HEK293 (cell line): ENCODE measurements around the gene NAV2.
A peak's percentile ranks its signal among the peaks of the same experiment; 100 is the strongest.

Experiments used
- CTCF ChIA-PET: fragments of 350-600 bp; formaldehyde crosslinking; extraction: SDS; loops from one replicate; lab custom pipeline; 2021; ENCODE audit warnings: antibody characterized with exemption; lab: Yijun Ruan, JAX
- POLR2A ChIA-PET: fragments of 300-600 bp; formaldehyde crosslinking; extraction: SDS; loops from one replicate; lab custom pipeline; 2020; ENCODE audit warnings: antibody characterized with exemption, inconsistent platforms; lab: Yijun Ruan, JAX
- H3K27ac ChIP-seq: fragments of 200-500 bp; sonication (Bioruptor generic); 2 replicates; pipeline ENCODE4 v1.5.1; 2014; ENCODE audit warnings: low read depth, low read length, control low read depth, inconsistent platforms; ENCODE audit errors: extremely low read depth
- H3K36me3 ChIP-seq, 2 experiments: fragments of 200-500 bp in 1 of 2; sonication (Bioruptor generic) in 1 of 2; 1 replicate in 1 of 2; 2 replicates in 1 of 2; pipeline ENCODE4 v1.5.1; 2014 to 2017; ENCODE audit warnings: inconsistent platforms in 2 of 2, low read length in 2 of 2; ENCODE audit not compliant: control insufficient read depth in 2 of 2, insufficient read depth in 1 of 2
- H3K4me1 ChIP-seq: fragments of 200-500 bp; sonication (Bioruptor generic); 2 replicates; pipeline ENCODE4 v1.5.1; 2014; ENCODE audit warnings: mild to moderate bottlenecking, low read length, inconsistent platforms; ENCODE audit not compliant: control insufficient read depth, insufficient read depth
- H3K4me3 ChIP-seq: 2 replicates; pipeline ENCODE4 v1.5.1; 2011; ENCODE audit warnings: low read depth, mild to moderate bottlenecking, control low read depth, low read length, moderate library complexity
- H3K9me3 ChIP-seq: fragments of 200-500 bp; sonication (Bioruptor generic); 2 replicates; pipeline ENCODE4 v1.5.1; 2014; ENCODE audit warnings: low read depth, low read length, inconsistent platforms; ENCODE audit not compliant: control insufficient read depth, insufficient read depth
- EGR2 ChIP-seq: fragments of 450-650 bp; formaldehyde crosslinking; IDR thresholded peaks from 2 replicates; pipeline ENCODE4 v1.5.1; 2016; ENCODE audit warnings: low read depth, missing biosample characterization, missing genetic modification characterization
- FEZF1 ChIP-seq: fragments of 450-650 bp; formaldehyde crosslinking; IDR thresholded peaks from 2 replicates; pipeline ENCODE4 v1.5.1; 2016; ENCODE audit warnings: missing biosample characterization, missing genetic modification characterization
- GLIS1 ChIP-seq: fragments of 450-650 bp; formaldehyde crosslinking; IDR thresholded peaks from 2 replicates; pipeline ENCODE4 v1.5.1; 2016; ENCODE audit warnings: missing biosample characterization, missing genetic modification characterization
- GLIS2 ChIP-seq: fragments of 450-650 bp; formaldehyde crosslinking; IDR thresholded peaks from 2 replicates; pipeline ENCODE4 v1.5.1; 2016; ENCODE audit warnings: missing biosample characterization, missing genetic modification characterization
- SP3 ChIP-seq: fragments of 450-650 bp; formaldehyde crosslinking; IDR thresholded peaks from 2 replicates; pipeline ENCODE4 v1.5.1; 2016; ENCODE audit warnings: missing biosample characterization, missing genetic modification characterization
- YY2 ChIP-seq: fragments of 450-650 bp; formaldehyde crosslinking; IDR thresholded peaks from 2 replicates; pipeline ENCODE4 v1.5.1; 2016; ENCODE audit warnings: missing biosample characterization, missing genetic modification characterization
- ZFHX2 ChIP-seq: fragments of 450-650 bp; formaldehyde crosslinking; conservative IDR thresholded peaks from 2 replicates; pipeline ENCODE4 v1.5.1; 2016; ENCODE audit warnings: missing biosample characterization, missing genetic modification characterization
- ZNF10 ChIP-seq: fragments of 450-650 bp; formaldehyde crosslinking; IDR thresholded peaks from 2 replicates; pipeline ENCODE4 v1.5.1; 2017; ENCODE audit warnings: missing biosample characterization, missing genetic modification characterization
- ZNF133 ChIP-seq: fragments of 450-650 bp; formaldehyde crosslinking; IDR thresholded peaks from 2 replicates; pipeline ENCODE4 v1.5.1; 2016; ENCODE audit warnings: missing biosample characterization, missing genetic modification characterization
- ZNF280D ChIP-seq: fragments of 450-650 bp; formaldehyde crosslinking; IDR thresholded peaks from 2 replicates; pipeline ENCODE4 v1.5.1; 2016; ENCODE audit warnings: missing biosample characterization, missing genetic modification characterization
- ZNF423 ChIP-seq: fragments of 450-650 bp; formaldehyde crosslinking; IDR thresholded peaks from 2 replicates; pipeline ENCODE4 v1.5.1; 2016; ENCODE audit warnings: missing biosample characterization, missing genetic modification characterization
- ZNF426 ChIP-seq: fragments of 450-650 bp; formaldehyde crosslinking; IDR thresholded peaks from 2 replicates; pipeline ENCODE4 v1.5.1; 2017; ENCODE audit warnings: missing biosample characterization, missing genetic modification characterization, mild to moderate bottlenecking, inconsistent platforms, moderate library complexity
- ZNF521 ChIP-seq: fragments of 450-650 bp; formaldehyde crosslinking; IDR thresholded peaks from 2 replicates; pipeline ENCODE4 v1.5.1; 2017; ENCODE audit warnings: missing biosample characterization, mild to moderate bottlenecking, missing genetic modification characterization
- ZNF692 ChIP-seq: fragments of 450-650 bp; formaldehyde crosslinking; IDR thresholded peaks from 2 replicates; pipeline ENCODE4 v1.5.1; 2016; ENCODE audit warnings: missing biosample characterization, missing genetic modification characterization
- ZNF843 ChIP-seq: fragments of 450-650 bp; formaldehyde crosslinking; IDR thresholded peaks from 2 replicates; pipeline ENCODE4 v1.5.1; 2016; ENCODE audit warnings: missing biosample characterization, missing genetic modification characterization

The NAV2 gene

GRCh38 chr11:19828382-19829108, 115.9 kb downstream of the NAV2 start:
- Histone ChIP-seq H3K9me3 (no peaks in the 10 kb centered on the region), H3K36me3 (peaks cover 0 to under 1% of the 10 kb centered on the region in 2 experiments; a peak in 1 of 3 replicates), H3K27ac (no peak overlapping the region), H3K4me3 (no peak overlapping the region), H3K4me1 (no peaks in the 10 kb centered on the region)
- ChIA-PET CTCF (interaction anchor here (0.6 to 0.9 kb wide), 4 partner anchors 10 to 757 kb away, joined by 3 to 4 read pairs (median 3); no protein-coding TSS in a partner anchor), POLR2A (interaction anchor here (1.3 kb wide), 1 partner anchor 10 kb away, joined by 3 read pairs; no protein-coding TSS in a partner anchor)
- TF ChIP-seq SP3 (tag by site-specific recombination): no peak
- TF ChIP-seq ZNF521 (tag by site-specific recombination): no peak
- no peak for TF ChIP-seq EGR2 (tag by site-specific recombination)
- TF ChIP-seq ZNF133 (tag by site-specific recombination): no peak
- TF ChIP-seq ZNF280D: no peak
- no peak for TF ChIP-seq YY2 (tag by site-specific recombination)
- TF ChIP-seq, all 188 proteins: peak for 0

- H3K36me3 ChIP-seq: peaks cover 0 to 3% of the 10 kb centered on the region in 2 experiments; a peak in 1 of 3 replicates
- no peaks in the 10 kb centered on the region for H3K4me1 ChIP-seq
- H3K27ac ChIP-seq: no peak overlapping the region
- H3K9me3 ChIP-seq: no peaks in the 10 kb centered on the region
- TF ChIP-seq ZNF843 (tag by site-specific recombination): peak; percentile 51; the same call in 1 of the 2 replicates
- TF ChIP-seq ZNF10 (tag by site-specific recombination): peak; percentile 68; the same call in 1 of the 2 replicates
- peak; percentile 37; the same call in 1 of the 2 replicates for TF ChIP-seq ZNF692 (tag by site-specific recombination)
- TF ChIP-seq ZFHX2: peak; percentile 22; the same call in 1 of the 2 replicates
- TF ChIP-seq GLIS2 (tag by site-specific recombination): no peak
- TF ChIP-seq ZNF423 (tag by site-specific recombination): no peak
- peak; percentile 65 for TF ChIP-seq FEZF1
- peak; percentile 52 for TF ChIP-seq GLIS1
- TF ChIP-seq SP3 (tag by site-specific recombination): no peak
- TF ChIP-seq ZNF426 (tag by site-specific recombination): no peak
- CTCF ChIA-PET: interaction anchor here (0.6 to 0.9 kb wide), 5 partner anchors 10 to 758 kb away, joined by 3 to 4 read pairs (median 3); no protein-coding TSS in a partner anchor
- POLR2A ChIA-PET: interaction anchor here (1.3 kb wide), 1 partner anchor 10 kb away, joined by 3 read pairs; no protein-coding TSS in a partner anchor
- no peak overlapping the region for H3K4me3 ChIP-seq
Observed at GRCh38 chr11:19829109-19829837, 116.6 kb downstream of the NAV2 start.
